Cardiac muscle cell (in vitro differentiated cells and primary cell): ENCODE measurements around the gene PRICKLE2. TPM values are rescaled to one million over a fixed set of nuclear protein-coding genes. Genes with fewer than 3 reads are reported as not detected.
"Not testable (repeated sequence)": the region's sequence is repeated elsewhere in the genome, so short reads cannot be mapped to it uniquely, and the experiment has no call there.

Experiments used
- DNase-seq, 2 donors: peaks; one replicate each; pipeline versions ENCODE4 v3.0.0 to v3.0.0-alpha.2; 2010 to 2017; ENCODE audit warnings: low read depth in 1 of 2, low spot score in 1 of 2
- H3K27ac ChIP-seq: fragments of 200-600 bp; sonication (generic); 2 replicates; pipeline ENCODE4 v1.5.1; 2016
- H3K27me3 ChIP-seq: fragments of 200-600 bp; sonication (generic); 2 replicates; pipeline ENCODE4 v1.6.0; 2016; ENCODE audit warnings: control low read depth
- H3K36me3 ChIP-seq: fragments of 200-600 bp; sonication (generic); 2 replicates; pipeline ENCODE4 v1.5.1; 2016; ENCODE audit warnings: control low read depth
- H3K4me1 ChIP-seq: fragments of 200-600 bp; sonication (generic); 2 replicates; pipeline ENCODE4 v1.8.1; 2017; ENCODE audit warnings: low read depth, mild to moderate bottlenecking, mixed run types
- H3K4me3 ChIP-seq: fragments of 200-600 bp; sonication (generic); 2 replicates; pipeline ENCODE4 v1.5.1; 2016; ENCODE audit warnings: mild to moderate bottlenecking
- H3K9me3 ChIP-seq: fragments of 200-600 bp; sonication (generic); 2 replicates; pipeline ENCODE4 v1.5.1; 2017; ENCODE audit warnings: low read depth, mild to moderate bottlenecking, control low read depth
- CTCF ChIP-seq: IDR thresholded peaks from 2 replicates; pipeline ENCODE4 v1.5.1; 2012; ENCODE audit warnings: low read depth, mild to moderate bottlenecking, low read length
- polyA plus RNA-seq: library from polyadenylated mRNA; unstranded; fragments of >200 nt; fragmentation: Nextera tagmentation; extraction: Ambion mirVana; gene quantifications from 2 replicates; pipeline ENCODE4 v1.2.1, GENCODE V29; 2016
- total RNA-seq: library from RNA; depleted of rRNA; stranded (reverse); fragments of >200 nt; gene quantifications from 2 replicates; pipeline ENCODE4 v1.2.3, GENCODE V29; 2016

PRICKLE2 gene
- total and polyA plus RNA-seq, 2 experiments from 2014 or later, result 4.3 to 11.7 TPM

GRCh38 chr3:64095802-64096201, 129.5 kb downstream of the PRICKLE2 start:
- Histone ChIP-seq H3K4me1 (peaks cover 15% of the 10 kb centered on the region), H3K27me3 (no peaks in the 10 kb centered on the region), H3K9me3 (no peaks in the 10 kb centered on the region), H3K27ac (no peak overlapping the region), H3K36me3 (no peaks in the 10 kb centered on the region), H3K4me3 (no peak overlapping the region)
- DNase-seq, result no peak
- TF ChIP-seq CTCF, result no peak

GRCh38 chr3:64094713-64095079, 130.6 kb downstream of the PRICKLE2 start:
- Histone ChIP-seq H3K27me3 (no peaks in the 10 kb centered on the region), H3K9me3 (no peaks in the 10 kb centered on the region), H3K4me1 (peaks cover 15% of the 10 kb centered on the region), H3K4me3 (no peak overlapping the region), H3K27ac (peak overlapping the region; percentile 85), H3K36me3 (no peaks in the 10 kb centered on the region)
- no peak for TF ChIP-seq CTCF
- no peak for DNase-seq

- TF ChIP-seq CTCF, result no peak
- Histone ChIP-seq H3K4me3 (no peak overlapping the region), H3K4me1 (peaks cover 17% of the 10 kb centered on the region), H3K36me3 (no peaks in the 10 kb centered on the region), H3K27me3 (no peaks in the 10 kb centered on the region), H3K9me3 (no peaks in the 10 kb centered on the region), H3K27ac (peak overlapping the region; percentile 85)
- DNase-seq, result peak in 1 of 2 donors; percentile 24
Observed at GRCh38 chr3:64093825-64094712, 131.2 kb downstream of the PRICKLE2 start.

GRCh38 chr3:64093211-64093610, 132.1 kb downstream of the PRICKLE2 start:
- Histone ChIP-seq H3K27ac (peak overlapping the region; percentile 85), H3K27me3 (no peaks in the 10 kb centered on the region), H3K4me3 (no peak overlapping the region), H3K36me3 (no peaks in the 10 kb centered on the region), H3K4me1 (peaks cover 26% of the 10 kb centered on the region), H3K9me3 (no peaks in the 10 kb centered on the region)
- TF ChIP-seq CTCF, result no peak
- no peak for DNase-seq

- no peak overlapping the region for H3K27ac ChIP-seq
- no peak for TF ChIP-seq CTCF
- no peak for DNase-seq
- H3K36me3 ChIP-seq, result no peaks in the 10 kb centered on the region
- H3K27me3 ChIP-seq, result no peaks in the 10 kb centered on the region
- no peak overlapping the region for H3K4me3 ChIP-seq
- H3K4me1 ChIP-seq, result peaks cover 28% of the 10 kb centered on the region
- no peaks in the 10 kb centered on the region for H3K9me3 ChIP-seq
Observed at GRCh38 chr3:64091501-64091900, 133.8 kb downstream of the PRICKLE2 start.

GRCh38 chr3:64089386-64089785, 135.9 kb downstream of the PRICKLE2 start:
- peak in 1 of 2 donors; percentile 62 for DNase-seq
- not testable (repeated sequence) for H3K4me3 ChIP-seq, H3K27me3 ChIP-seq, H3K9me3 ChIP-seq, H3K36me3 ChIP-seq, H3K27ac ChIP-seq
- peaks cover 23% of the 10 kb centered on the region for H3K4me1 ChIP-seq
